ENCODE results near the gene KNSTRN.

Gene KNSTRN

GRCh38 chr15:40361640-40362039 lies 20.9 kb upstream of the KNSTRN start:
- no peak for DNase-seq
- Histone ChIP-seq H3K9me3 (replicated peaks; ENCODE audit: insufficient read depth, low read length) (no peaks in the 10 kb centered on the region), H2AFZ (ENCODE audit: low read length) (no peak overlapping the region), H3K27ac (ENCODE audit: low read length) (no peak overlapping the region), H3K4me3 (ENCODE audit: low read length) (no peak overlapping the region), H3K79me2 (ENCODE audit: low read length) (no peaks in the 10 kb centered on the region), H3K4me1 (ENCODE audit: low read length) (0 out of 2 replicates have a peak, but pooled peaks cover 5% of the 10 kb centered on the region), H3F3A (ENCODE audit: insufficient read depth, low read length) (peaks cover 2% of the 10 kb centered on the region; the same call in 1 of the 2 replicates), H4K20me1 (ENCODE audit: insufficient read depth, low read length) (no peaks in the 10 kb centered on the region), H3K4me2 (ENCODE audit: low read depth, low read length) (no peak overlapping the region), H3K27me3 (replicated peaks; ENCODE audit: insufficient read depth, low read length) (no peaks in the 10 kb centered on the region), H3K9me2 (replicated peaks; ENCODE audit: insufficient read depth, low read length) (no peaks in the 10 kb centered on the region), H3K36me3 (replicated peaks; ENCODE audit: insufficient read depth, low read length) (no peaks in the 10 kb centered on the region), H3K9ac (ENCODE audit: low read length) (no peak overlapping the region)
- TF ChIP-seq EZH2phosphoT487 (IDR thresholded peaks at IDR 0.05; ENCODE audit: low read length), result no peak

GRCh38 chr15:40363611-40364010 lies 18.9 kb upstream of the KNSTRN start:
- no peak overlapping the region for H3K4me3 ChIP-seq (ENCODE audit: low read length)
- H4K20me1 ChIP-seq (ENCODE audit: insufficient read depth, low read length), result no peaks in the 10 kb centered on the region
- H3K9ac ChIP-seq (ENCODE audit: low read length), result no peak overlapping the region
- H3K9me3 ChIP-seq (replicated peaks; ENCODE audit: insufficient read depth, low read length), result no peaks in the 10 kb centered on the region
- no peaks in the 10 kb centered on the region for H3K79me2 ChIP-seq (ENCODE audit: low read length)
- H3K4me1 ChIP-seq (ENCODE audit: low read length), result peaks cover 16% of the 10 kb centered on the region
- no peak overlapping the region for H3K27ac ChIP-seq (ENCODE audit: low read length)
- no peak overlapping the region for H2AFZ ChIP-seq (ENCODE audit: low read length)
- TF ChIP-seq EZH2 (optimal IDR thresholded peaks at IDR 0.05; ENCODE audit: low read depth, low read length) (no peak), EZH2phosphoT487 (IDR thresholded peaks at IDR 0.05; ENCODE audit: low read length) (no peak)
- TF ChIP-seq, protein P1, sequence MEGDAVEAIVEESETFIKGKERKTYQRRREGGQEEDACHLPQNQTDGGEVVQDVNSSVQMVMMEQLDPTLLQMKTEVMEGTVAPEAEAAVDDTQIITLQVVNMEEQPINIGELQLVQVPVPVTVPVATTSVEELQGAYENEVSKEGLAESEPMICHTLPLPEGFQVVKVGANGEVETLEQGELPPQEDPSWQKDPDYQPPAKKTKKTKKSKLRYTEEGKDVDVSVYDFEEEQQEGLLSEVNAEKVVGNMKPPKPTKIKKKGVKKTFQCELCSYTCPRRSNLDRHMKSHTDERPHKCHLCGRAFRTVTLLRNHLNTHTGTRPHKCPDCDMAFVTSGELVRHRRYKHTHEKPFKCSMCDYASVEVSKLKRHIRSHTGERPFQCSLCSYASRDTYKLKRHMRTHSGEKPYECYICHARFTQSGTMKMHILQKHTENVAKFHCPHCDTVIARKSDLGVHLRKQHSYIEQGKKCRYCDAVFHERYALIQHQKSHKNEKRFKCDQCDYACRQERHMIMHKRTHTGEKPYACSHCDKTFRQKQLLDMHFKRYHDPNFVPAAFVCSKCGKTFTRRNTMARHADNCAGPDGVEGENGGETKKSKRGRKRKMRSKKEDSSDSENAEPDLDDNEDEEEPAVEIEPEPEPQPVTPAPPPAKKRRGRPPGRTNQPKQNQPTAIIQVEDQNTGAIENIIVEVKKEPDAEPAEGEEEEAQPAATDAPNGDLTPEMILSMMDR (IDR thresholded peaks at IDR 0.05; ENCODE audit: low read length), result no peak
- H3K36me3 ChIP-seq (replicated peaks; ENCODE audit: insufficient read depth, low read length), result no peaks in the 10 kb centered on the region
- no peaks in the 10 kb centered on the region for H3K9me2 ChIP-seq (replicated peaks; ENCODE audit: insufficient read depth, low read length)
- H3F3A ChIP-seq (ENCODE audit: insufficient read depth, low read length), result peaks cover 2% of the 10 kb centered on the region; the same call in 1 of the 2 replicates
- no peak for DNase-seq
- H3K27me3 ChIP-seq (replicated peaks; ENCODE audit: insufficient read depth, low read length), result no peaks in the 10 kb centered on the region
- H3K4me2 ChIP-seq (ENCODE audit: low read depth, low read length), result no peak overlapping the region

DNA sequence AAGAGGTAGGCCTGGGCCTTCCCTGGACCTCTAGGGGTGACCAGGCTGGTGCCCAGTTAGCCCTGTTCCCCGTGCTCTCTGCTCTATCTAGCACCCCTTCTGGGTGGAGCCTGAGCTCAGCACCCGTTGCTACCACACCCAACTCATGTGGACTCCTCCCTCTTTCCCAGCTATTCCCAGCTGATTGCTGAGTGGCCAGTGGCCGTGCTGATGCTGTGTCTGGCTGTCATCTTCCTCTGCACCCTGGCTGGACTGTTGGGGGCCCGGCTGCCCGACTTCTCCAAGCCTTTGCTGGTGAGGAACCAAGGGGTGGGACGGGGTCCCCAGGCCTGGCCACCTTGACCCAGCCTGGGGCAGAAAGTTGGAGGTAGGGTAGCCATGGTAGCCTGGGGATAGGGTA lies 18.3 kb upstream of the KNSTRN start:
- no peaks in the 10 kb centered on the region for H3K79me2 ChIP-seq (ENCODE audit: low read length)

DNA sequence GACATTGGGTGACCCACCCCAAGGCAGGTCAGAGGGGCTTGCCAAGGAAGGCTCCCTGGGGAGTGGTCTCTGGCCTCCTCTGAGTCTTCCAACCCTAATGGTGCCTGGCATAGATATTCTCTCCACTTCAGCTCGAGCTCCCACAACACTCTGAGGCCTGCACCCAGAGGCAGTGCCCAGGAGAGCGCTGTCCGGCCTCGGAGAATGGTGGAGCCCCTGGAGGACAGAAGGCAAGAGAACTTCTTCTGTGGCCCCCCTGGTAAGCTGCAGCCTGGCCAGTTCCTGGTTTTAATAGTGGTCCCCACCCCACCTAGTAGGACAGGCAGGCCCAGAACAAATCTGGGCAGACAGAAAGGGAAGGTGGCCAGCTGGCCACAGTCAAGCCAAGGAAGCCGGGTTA lies 17.5 kb upstream of the KNSTRN start:
- TF ChIP-seq, protein P1 (IDR thresholded peaks at IDR 0.05; ENCODE audit: low read length), result no peak
- TF ChIP-seq EZH2 (optimal IDR thresholded peaks at IDR 0.05; ENCODE audit: low read depth, low read length) (no peak), EZH2phosphoT487 (IDR thresholded peaks at IDR 0.05; ENCODE audit: low read length) (no peak)

More for the DNA sequence above, 18.3 kb upstream of the KNSTRN start:
- TF ChIP-seq EZH2phosphoT487 (IDR thresholded peaks at IDR 0.05; ENCODE audit: low read length) (no peak), EZH2 (optimal IDR thresholded peaks at IDR 0.05; ENCODE audit: low read depth, low read length) (no peak)
- TF ChIP-seq, protein P1 (IDR thresholded peaks at IDR 0.05; ENCODE audit: low read length), result no peak
- H3K27ac ChIP-seq (ENCODE audit: low read length), result no peak overlapping the region
- H3K4me3 ChIP-seq (ENCODE audit: low read length), result no peak overlapping the region
- no peaks in the 10 kb centered on the region for H3K9me2 ChIP-seq (replicated peaks; ENCODE audit: insufficient read depth, low read length)
- H3K27me3 ChIP-seq (replicated peaks; ENCODE audit: insufficient read depth, low read length), result no peaks in the 10 kb centered on the region
- peaks cover 12% of the 10 kb centered on the region for H3K4me1 ChIP-seq (ENCODE audit: low read length)
- no peak overlapping the region for H3K4me2 ChIP-seq (ENCODE audit: low read depth, low read length)
- H3K36me3 ChIP-seq (replicated peaks; ENCODE audit: insufficient read depth, low read length), result no peaks in the 10 kb centered on the region
- no peak for DNase-seq
- no peaks in the 10 kb centered on the region; the same call in 1 of the 2 replicates for H3F3A ChIP-seq (ENCODE audit: insufficient read depth, low read length)
- H2AFZ ChIP-seq (ENCODE audit: low read length), result no peak overlapping the region
- H3K9me3 ChIP-seq (replicated peaks; ENCODE audit: insufficient read depth, low read length), result no peaks in the 10 kb centered on the region
- H4K20me1 ChIP-seq (ENCODE audit: insufficient read depth, low read length), result no peaks in the 10 kb centered on the region
- no peak overlapping the region for H3K9ac ChIP-seq (ENCODE audit: low read length)

More for the DNA sequence above, 17.5 kb upstream of the KNSTRN start:
- Histone ChIP-seq H3K79me2 (ENCODE audit: low read length) (no peaks in the 10 kb centered on the region), H2AFZ (ENCODE audit: low read length) (no peak overlapping the region), H4K20me1 (ENCODE audit: insufficient read depth, low read length) (no peaks in the 10 kb centered on the region), H3K27me3 (replicated peaks; ENCODE audit: insufficient read depth, low read length) (no peaks in the 10 kb centered on the region), H3K4me2 (ENCODE audit: low read depth, low read length) (no peak overlapping the region), H3K9ac (ENCODE audit: low read length) (no peak overlapping the region), H3K9me2 (replicated peaks; ENCODE audit: insufficient read depth, low read length) (no peaks in the 10 kb centered on the region), H3K36me3 (replicated peaks; ENCODE audit: insufficient read depth, low read length) (no peaks in the 10 kb centered on the region), H3K27ac (ENCODE audit: low read length) (no peak overlapping the region), H3K4me3 (ENCODE audit: low read length) (no peak overlapping the region), H3K9me3 (replicated peaks; ENCODE audit: insufficient read depth, low read length) (no peaks in the 10 kb centered on the region), H3K4me1 (ENCODE audit: low read length) (peaks cover 12% of the 10 kb centered on the region), H3F3A (ENCODE audit: insufficient read depth, low read length) (no peaks in the 10 kb centered on the region; the same call in 1 of the 2 replicates)
- no peak for DNase-seq

Measured in MM.1S (cell line).